OCI-LY1 (cell line): ENCODE results near the gene CLASP2.

ENCODE experiments used
- CTCF ChIP-seq: fragments of 200-600 bp; sonication (generic), shearing (Covaris generic); IDR thresholded peaks from 2 replicates; pipeline ENCODE4 v1.5.1; 2017; ENCODE audit warnings: mild to moderate bottlenecking, antibody characterized with exemption, low read length, moderate library complexity, mixed read lengths
- EZH2 ChIP-seq: fragments of 200-600 bp; sonication (generic), shearing (Covaris generic); IDR thresholded peaks from 2 replicates; pipeline ENCODE4 v1.8.0; 2017; ENCODE audit warnings: borderline replicate concordance, mixed run types, mild to moderate bottlenecking, antibody characterized with exemption, low read length, moderate library complexity, mixed read lengths

GRCh38 chr3:33644582-33644981 lies 73.5 kb downstream of the CLASP2 start:
- TF ChIP-seq CTCF (no peak), EZH2 (no peak)
